Kidney glomerular epithelial cell (primary cell): ENCODE measurements around the gene ABI3BP.

Source experiments
- DNase-seq: peaks from one replicate; lab custom pipeline; 2025; lab: John Stamatoyannopoulos, UW

ABI3BP gene

DNA sequence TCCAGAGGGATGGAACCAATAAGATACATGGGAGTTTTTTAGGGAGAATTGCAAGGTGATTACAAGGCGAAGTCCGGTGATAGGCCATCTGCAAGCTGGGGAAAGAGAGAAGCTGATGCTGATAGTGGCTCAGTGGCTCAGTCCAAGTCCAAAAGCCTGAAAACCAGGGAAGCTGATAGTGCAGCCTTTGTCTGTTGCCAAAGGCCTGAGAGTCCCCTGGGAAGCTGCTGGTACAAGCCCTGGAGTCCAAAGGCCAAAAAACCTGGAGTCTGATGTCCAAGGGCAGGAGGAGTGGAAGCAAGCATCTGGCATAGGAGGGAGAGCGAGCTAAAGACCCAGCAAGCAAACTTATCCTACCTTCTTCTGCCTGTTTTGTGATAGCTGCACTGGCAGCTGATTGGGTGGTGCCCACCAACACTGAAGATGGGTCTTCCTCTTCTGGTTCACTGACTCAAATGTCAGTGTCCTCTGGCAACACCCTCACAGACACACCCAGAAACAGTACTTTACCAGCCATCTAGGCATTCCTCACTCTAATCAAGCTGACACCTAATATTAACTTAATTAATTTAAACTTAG is 267.2 kb downstream of the ABI3BP start:
- DNase-seq, result no peak

DNA sequence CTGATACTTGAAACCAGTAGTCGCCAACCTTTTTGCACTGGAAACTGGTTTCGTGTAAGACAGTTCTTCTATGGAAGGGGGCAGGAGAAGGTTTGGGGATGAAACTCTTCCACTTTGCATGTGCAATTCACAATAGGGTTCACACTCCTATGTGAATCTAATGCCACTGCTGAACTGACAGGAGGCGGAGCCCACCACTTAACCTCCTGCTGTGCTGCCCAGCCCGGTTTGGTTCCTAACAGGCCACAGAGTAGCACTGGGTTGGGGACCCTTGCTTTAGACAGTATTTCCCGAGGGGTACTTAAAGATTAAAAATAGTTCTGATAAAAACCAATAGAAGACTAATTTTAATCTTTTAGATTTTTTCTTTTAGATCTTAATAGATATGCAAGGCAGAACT is 272.8 kb downstream of the ABI3BP start:
- DNase-seq, result no peak

DNA sequence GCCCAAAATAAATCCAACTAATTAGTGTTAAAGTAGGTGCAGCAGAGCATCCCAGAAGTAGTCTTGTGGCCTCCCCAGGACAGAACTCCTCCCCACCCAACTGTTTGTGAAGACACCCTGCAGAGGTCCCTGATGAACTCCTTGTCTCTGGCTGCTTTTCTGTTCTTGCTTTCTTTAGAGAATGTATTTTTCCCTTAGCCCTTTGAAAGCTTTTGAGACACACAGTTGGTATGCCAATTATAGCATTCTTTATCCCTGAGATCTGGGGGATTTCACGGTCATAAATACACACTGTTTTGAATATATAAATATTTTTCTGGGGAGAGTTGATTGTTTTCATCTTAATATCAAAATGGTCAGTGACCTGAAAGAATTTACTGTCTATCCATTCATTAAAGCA is 274.1 kb downstream of the ABI3BP start:
- no peak for DNase-seq

DNA sequence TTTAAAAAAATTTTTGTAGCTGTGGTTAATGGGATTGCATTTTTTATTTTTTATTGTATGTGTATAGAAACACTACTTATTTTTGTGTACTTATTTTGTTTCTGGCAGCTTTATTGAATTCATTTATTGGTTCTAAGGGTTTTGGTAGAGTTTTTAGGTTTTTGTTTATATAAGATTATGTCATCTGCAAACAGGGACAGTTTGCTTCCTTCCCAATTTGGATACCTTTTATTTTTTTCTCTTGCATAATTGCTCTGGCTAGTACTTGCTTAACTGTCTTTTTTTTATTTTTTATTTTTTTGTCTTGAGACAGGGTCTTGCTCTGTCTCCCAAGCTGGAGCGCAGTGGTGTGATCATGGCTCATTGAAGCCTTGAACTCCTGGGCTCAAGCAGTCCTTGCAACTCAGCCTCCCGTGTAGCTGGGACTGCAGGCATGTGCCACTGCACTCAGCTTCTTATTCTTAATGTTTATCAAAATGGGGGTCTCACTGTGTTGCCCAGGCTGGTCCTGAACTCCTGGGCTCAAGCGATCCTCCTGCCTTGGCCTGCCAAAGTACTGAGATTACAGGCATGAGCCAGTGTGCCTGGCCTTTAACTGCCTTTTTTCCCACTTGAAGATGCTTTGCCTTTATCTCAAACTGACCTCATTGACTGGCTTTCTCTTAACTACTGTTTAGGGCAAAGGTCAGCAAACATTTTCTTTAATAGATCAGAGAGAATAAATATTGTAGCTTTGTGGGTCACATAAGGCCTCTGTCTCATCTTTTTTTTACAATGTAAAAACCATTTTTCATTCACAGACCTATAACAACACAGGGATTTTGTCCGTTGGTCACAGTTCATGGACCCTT is 275.4 kb downstream of the ABI3BP start:
- no peak for DNase-seq

DNA sequence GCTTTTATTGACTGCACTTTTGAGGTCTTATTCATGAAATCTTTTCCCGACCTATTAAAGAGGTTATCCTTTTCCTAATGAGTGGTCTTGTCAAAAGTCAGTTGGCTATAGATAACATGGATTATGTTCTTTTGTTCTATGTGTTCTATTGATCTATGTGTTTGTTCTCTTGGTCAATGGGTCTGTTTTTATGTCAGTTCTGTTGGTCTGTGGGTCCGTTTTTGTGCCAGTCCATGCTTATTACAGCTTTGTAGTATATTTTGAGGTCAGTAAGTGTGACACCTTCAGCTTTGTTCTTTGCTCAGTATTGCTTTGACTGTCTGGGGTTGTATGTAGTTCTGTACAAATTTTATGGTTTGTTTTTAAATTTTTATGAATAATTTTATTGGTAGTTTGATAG is 276.2 kb downstream of the ABI3BP start:
- DNase-seq, result no peak

DNA sequence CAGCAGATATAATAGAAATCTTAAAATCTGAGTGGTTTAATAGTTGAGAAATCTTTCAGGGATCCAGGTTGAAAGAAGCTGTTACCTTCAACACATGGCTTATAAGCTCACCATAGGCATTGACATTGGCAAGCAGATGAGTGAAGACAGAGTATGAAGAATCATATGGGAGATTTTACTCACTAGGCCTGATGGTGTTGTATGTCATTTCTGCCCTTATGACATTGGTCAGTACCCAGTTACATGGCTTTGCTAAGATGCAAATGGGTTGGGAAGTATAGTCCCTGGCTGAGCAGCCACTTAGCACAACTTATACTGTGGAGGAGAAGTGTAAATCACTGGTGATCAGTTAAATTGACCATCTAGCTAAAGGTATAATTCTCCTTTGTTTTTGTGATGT is 278.0 kb downstream of the ABI3BP start:
- no peak for DNase-seq

DNA sequence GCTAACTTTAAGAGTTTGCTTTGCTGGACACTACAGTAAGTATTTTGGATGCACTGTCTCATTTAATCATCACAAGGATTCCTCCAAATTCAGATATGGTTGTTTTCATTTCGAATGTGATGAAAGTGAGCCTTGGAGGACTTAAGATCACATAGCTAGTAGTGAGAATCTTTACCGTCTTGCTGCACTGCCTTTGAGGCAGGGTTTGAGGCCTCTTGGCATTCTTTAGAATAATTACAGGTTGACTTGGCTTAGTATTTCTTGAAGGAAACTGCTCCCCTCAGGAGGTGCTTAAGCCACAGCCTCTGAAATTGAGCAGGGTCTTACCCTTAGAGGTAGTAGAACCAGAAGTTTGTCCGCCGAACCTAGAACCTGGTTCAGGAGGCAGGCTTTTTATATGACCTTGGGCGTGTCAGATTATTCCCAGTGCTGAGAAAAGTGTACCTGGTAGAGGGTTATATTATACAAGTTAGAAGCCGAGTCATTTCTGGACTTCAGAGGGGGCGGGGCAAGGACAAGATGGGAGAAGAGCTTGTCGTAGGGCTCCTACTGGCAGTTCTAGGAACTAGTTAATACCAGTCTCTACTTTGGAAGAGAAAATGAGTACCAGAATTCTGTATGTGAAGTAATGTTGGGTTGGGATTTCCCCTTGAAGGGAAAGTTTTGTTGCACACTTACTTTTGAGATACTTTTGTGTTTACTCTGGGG is 282.8 kb downstream of the ABI3BP start:
- DNase-seq, result peak; percentile 67

DNA sequence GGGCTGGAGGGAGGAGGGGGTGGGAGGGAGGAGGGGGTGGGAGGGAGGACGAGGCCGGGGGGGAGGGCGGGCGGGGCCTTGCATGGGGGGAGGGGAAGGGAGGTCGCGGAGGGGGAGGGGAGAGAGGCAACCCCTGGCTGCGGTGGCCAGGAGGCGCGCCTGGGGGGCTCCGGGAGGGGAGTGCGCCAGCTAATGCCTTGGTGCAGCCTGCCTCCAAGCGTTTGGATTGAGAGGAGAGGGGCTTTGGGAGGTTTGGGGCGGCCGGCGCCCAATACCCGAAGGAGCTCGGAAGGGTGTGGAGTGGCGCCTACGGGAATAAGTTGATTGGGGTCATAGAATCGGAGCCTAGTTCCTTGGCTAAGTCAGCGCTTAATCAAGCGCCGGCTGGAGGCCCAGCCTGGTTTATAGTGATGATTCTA is 283.4 kb downstream of the ABI3BP start:
- no peak for DNase-seq

DNA sequence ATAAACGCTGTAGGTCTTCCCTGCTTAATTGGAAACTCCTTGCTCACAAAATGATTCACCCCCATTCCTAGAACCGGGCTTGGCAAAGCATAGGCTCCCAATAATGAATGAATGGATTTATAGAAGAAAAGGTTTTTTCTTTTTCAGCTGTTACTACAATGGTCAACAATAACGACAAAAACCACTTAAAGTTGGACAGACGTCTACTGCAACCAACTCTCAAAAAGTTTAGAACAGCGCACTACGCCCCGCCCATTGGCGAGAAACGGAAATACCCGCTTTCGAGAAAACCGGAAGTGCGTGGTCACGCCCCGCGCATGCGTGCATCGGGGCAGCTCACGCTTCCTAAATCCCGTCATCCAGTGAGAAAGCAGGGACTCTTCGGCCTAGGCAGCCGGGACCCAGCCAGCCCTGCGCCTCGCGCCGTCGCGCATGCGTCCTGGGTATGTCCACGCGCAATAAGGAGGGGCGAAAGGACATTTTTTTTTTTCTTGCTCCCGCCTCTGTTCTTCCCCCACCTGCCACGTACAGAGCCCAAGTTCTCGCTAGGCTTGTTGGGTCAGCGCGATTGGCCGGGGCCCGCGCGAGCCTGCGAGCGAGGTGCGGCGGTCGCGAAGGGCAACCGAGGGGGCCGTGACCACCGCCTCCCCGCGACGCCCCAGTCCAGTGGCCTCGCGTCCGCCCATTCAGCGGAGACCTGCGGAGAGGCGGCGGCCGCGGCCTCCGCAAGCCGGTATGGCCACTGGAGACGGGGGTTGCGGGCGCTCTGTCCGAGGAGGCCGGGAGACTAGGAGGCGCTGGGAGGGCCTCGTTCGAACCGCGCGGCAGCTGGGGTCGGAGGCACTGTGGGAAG is 284.0 kb downstream of the ABI3BP start, which contains the start of gene TFG:
Gene TFG, plus strand, starts transcription at position 506 of the 853 bp plus-strand sequence. CDS start 4,192 bp downstream, outside the sequence.
- DNase-seq, result peak; percentile 98

DNA sequence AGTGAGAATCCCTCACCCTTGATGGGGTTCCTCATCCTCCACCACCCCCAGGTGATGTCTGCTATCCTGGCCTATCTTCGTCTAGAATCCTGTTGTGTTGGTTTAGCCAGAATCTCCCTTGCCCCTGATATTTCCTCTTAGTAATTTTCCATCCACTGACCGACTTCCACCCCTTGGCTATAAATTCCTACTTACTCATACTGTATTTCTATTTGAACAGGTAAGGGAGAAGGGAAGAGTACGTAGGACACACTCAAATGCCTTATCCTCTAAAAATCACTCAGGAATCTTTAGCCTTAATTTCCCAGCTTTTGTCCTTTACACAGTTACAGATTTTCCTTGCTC is 284.6 kb downstream of the ABI3BP start:
- no peak for DNase-seq

DNA sequence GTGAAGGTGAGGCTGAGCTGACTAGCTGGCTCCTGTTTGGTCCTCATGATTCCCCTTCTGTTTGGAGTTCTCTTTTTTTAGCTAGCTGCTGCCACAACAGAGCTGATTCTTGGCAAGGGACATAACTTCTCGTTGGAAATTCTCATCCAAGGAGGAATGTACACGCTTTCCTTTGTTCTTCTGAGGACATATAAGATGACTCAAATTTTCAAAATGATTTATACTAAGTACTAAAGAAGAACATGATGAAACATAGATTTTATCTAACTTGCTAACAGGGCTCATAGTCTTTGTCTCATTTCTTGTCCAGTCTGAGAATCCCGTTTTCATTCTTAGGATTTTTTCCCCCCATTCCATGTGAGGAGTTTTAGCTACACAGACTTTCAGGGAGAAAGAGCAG is 286.9 kb downstream of the ABI3BP start:
- DNase-seq, result no peak

DNA sequence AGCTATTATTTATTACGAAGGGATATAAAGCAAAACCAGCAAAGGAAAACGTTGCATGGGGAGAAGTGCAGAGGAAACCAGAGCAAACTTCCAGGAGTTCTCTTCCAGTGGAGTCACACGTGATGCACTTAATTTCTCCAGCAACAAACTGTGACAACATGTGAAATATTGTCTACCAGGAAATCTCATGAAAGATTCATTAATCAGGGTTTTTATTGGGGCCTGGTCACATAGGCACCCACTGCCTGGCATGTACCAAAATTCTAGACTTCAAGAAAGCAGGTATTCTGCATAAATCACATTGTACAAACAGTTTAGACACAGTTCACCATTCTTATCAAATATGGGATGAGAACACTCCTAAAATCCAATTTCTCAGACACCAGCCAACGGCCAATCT is 289.4 kb downstream of the ABI3BP start:
- no peak for DNase-seq

DNA sequence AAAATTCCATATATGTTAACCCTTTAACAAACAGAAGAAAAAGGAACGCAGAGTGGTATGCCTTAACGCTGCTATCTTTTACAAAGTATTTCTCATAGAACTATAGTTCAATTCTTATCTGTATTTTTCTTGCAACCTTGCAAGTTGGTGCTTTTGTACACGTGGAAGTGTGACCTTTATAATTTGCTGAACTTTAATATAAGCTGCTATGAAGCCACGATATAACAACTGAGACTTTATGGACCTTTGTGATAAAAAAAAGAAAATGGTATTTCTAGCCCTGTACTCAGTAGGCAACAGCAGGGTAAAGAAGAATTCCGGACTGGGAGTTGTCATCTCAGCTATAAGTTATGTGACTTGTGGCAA is 290.3 kb downstream of the ABI3BP start:
- no peak for DNase-seq

DNA sequence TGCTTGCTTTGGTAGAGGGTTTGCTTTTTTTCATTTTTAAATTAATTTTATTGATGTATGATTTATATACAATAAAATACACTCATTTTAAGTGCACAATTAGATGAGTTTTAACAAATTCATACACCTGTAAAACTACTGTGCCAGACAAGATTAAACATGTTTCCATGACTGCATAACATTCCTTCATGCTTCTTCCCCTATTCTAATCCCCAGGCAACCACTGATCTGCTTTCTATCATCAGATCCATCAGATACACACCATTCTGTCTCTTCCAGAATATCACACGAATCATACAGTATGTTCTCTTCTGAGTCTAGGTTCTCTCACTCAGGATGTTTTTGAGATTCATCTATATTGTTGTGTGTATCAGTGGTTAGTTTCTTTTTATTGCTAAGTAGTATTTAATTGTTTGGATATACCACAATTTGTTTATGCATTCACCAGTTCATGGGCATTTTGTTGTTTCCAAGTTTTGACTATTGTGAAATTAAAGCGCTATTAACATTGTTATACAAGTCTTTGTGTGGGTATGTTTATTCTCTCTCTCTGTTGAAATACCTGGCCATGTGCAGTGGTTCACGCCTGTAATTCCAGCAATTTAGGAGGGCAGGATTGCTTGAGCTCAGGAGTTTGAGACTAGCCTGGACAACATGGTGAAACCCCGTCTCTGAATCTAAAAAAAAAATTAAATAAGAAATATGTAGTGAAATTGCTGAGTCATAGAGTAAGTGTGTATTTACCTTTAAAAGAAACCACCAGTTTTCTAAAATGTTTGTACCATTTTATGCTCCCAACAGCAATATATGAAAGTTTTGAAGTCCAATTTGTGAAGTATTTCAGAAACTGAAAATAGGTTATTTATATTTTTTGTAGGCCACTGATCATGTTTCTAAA is 290.9 kb downstream of the ABI3BP start:
- DNase-seq, result no peak

DNA sequence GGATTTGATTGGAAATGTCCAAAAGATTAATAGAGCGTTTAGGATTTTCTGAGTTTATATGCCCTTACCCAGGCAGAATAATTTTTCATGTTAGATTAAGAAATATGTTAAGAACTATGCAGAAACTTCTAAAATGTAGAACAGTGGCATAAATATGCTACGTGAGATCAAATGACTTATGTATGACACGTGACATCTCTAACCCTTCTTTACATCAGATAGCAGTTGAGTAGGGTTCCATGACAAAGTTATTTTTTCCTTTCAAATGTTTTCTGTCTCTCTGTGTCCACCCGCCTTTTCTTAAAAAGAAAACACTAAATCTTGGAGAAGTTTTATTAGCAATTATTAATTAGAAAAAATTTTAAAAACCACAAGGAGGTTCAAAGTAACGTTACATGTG is 292.5 kb downstream of the ABI3BP start:
- no peak for DNase-seq
